Dedifferentiated amniotic fluid mesenchymal stem cell (primary cell): ENCODE data around the gene CEMP1.
"Not testable (repeated sequence)": the region's sequence is repeated elsewhere in the genome, so short reads cannot be mapped to it uniquely, and the experiment has no call there.

Source experiments
- DNase-seq: peaks from one replicate; pipeline ENCODE4 v3.0.0-alpha.2; 2016; ENCODE audit errors: extremely low spot score

Gene CEMP1, protein sequence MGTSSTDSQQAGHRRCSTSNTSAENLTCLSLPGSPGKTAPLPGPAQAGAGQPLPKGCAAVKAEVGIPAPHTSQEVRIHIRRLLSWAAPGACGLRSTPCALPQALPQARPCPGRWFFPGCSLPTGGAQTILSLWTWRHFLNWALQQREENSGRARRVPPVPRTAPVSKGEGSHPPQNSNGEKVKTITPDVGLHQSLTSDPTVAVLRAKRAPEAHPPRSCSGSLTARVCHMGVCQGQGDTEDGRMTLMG

DNA sequence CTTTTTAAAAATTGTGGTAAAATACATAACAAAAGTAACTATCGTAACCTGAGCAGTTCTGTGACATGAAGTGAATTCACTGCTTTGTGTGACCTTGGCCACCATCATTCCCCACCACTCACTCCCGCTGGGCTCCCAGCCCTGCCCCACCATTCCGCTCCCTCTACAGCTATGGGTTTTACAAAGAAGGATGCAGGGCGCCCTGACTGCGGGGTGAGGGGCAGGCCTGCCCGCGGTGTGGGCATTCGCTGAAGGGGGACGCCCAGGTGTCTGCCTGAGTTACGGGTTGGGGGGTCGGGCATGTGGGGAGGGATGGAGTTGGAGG lies at the start of gene CEMP1:
CEMP1 (minus strand) TSS at position 38 of the 325 bp plus-strand sequence. CDS start 335 bp downstream, outside the sequence.
- no peak for DNase-seq

- not testable (repeated sequence) for DNase-seq
Measured at GRCh38 chr16:2580818-2581217, 49.6 kb upstream of the CEMP1 start.

DNA sequence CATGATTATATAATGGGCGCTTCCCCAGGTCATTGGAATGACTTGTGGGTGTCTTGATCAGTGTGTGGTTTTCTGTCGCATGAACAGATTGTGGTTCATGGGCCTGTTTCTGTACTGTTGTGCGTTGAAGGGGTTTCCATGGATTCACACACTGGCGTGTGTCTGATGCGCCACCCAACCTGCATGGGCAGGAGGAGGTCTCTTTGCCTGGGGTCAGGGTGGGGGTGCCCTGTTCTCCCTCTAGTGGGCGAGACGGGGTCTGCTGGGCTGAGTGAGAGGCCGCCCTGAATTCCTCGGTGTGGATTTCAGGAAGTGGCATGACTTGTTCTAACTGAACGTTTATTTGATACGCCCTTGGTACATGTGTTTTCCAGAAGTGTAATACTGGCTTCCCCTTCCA lies 48.9 kb upstream of the CEMP1 start:
- DNase-seq = not testable (repeated sequence)

GRCh38 chr16:2578905-2579304 lies 47.7 kb upstream of the CEMP1 start:
- DNase-seq = not testable (repeated sequence)

- not testable (repeated sequence) for DNase-seq
Measured at GRCh38 chr16:2577044-2577443, 45.8 kb upstream of the CEMP1 start.

DNA sequence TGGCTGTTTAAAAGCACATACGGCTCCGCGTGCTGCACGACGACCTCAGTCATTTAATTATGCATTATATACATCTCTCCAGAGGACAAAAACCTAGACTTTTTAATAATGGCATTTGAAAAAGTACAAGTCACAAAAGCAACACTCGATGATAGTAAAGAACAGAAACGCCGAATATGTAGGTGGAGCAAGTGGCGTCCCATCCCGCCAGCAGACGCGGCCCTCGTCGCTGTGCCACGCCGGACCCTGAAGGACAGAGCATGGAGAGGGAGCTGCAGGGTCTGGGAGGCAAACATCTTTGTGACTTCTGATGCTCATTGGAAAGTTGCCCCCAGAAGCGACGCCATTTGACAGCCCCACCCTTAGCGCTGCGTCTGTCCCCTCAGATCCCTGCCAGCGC lies 44.6 kb upstream of the CEMP1 start:
- DNase-seq = not testable (repeated sequence)

DNA sequence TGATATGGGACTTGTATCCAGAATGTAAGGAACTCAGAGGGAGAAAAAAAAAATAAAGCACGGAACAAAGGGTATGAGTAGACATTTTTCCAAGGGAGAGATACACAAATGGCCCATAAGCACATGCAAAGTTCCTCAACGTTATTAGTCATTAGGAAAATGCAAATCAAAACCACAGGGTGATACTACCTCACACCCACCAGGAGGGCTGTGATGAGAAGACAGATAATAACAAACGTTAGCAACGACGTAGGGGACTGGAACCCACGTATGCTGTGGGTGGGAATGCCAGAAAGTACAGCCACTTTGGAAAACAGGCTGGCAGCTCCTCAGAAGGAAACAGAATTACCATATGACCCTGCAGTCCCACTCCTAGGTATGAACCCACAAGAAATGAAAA lies 41.5 kb upstream of the CEMP1 start:
- not testable (repeated sequence) for DNase-seq

- not testable (repeated sequence) for DNase-seq
Measured at GRCh38 chr16:2568573-2568972, 37.4 kb upstream of the CEMP1 start.

- DNase-seq = not testable (repeated sequence)
Measured at GRCh38 chr16:2567506-2567905, 36.3 kb upstream of the CEMP1 start.

DNA sequence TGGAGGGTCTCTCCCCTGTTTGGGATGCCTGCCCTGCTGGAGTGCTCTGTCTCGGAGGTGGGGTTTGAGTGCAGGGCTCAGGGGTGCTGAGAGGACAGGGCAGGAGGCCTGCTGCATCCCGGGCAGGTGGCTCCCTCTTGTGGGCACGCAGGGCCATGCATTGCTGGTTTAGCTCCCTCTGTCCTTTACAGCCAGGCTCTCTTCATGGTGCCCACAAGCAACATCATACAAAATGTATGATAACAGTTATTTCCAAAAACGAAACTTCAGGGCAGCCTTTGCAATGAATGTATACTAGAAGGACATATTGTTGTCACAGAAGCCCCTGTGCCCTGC lies 29.6 kb upstream of the CEMP1 start:
- DNase-seq = not testable (repeated sequence)

DNA sequence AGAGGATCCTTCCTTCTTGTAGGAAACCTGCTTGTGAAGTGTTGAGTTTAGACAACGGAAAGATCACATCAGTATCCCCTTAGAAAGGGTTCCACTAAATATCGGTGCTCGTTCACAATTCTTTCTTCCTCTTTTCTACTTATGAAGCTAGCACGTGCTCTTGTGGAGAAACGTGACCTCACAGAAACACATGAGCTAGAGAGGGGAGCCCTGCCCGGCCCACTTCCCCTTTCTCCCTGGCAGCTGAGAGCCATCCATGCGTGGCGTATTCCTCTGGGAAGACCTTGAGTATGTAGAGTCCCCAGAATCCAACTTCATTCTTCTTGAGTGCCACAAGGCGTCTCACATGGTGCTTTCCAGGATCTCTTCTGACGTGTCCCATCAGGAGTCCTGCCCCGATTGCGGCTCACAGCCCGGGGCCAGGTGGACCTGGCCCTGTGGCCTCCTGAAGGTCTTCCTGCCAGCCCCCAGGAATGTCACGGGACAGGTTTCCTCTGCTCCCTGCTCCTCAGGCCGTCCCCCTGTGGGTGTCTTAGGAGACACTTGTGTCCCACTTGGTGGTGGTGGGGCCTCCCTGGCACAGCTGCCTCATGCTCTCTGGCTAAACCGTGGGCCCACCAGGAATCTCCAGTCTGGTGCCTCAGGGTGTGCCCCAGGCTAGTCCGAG lies 29.1 kb upstream of the CEMP1 start:
- not testable (repeated sequence) for DNase-seq

GRCh38 chr16:2557150-2557549 lies 25.9 kb upstream of the CEMP1 start:
- DNase-seq = not testable (repeated sequence)

- not testable (repeated sequence) for DNase-seq
Measured at GRCh38 chr16:2554709-2555425, 23.7 kb upstream of the CEMP1 start.

- not testable (repeated sequence) for DNase-seq
Measured at GRCh38 chr16:2551420-2551889, 20.2 kb upstream of the CEMP1 start.

- DNase-seq = not testable (repeated sequence)
Measured at GRCh38 chr16:2550283-2550878, 19.2 kb upstream of the CEMP1 start.

- DNase-seq = not testable (repeated sequence)
Measured at GRCh38 chr16:2543771-2544170, 12.6 kb upstream of the CEMP1 start.

GRCh38 chr16:2541409-2541808 lies 10.2 kb upstream of the CEMP1 start:
- DNase-seq = not testable (repeated sequence)

- not testable (repeated sequence) for DNase-seq
Measured at GRCh38 chr16:2540912-2541311, 9.7 kb upstream of the CEMP1 start.

DNA sequence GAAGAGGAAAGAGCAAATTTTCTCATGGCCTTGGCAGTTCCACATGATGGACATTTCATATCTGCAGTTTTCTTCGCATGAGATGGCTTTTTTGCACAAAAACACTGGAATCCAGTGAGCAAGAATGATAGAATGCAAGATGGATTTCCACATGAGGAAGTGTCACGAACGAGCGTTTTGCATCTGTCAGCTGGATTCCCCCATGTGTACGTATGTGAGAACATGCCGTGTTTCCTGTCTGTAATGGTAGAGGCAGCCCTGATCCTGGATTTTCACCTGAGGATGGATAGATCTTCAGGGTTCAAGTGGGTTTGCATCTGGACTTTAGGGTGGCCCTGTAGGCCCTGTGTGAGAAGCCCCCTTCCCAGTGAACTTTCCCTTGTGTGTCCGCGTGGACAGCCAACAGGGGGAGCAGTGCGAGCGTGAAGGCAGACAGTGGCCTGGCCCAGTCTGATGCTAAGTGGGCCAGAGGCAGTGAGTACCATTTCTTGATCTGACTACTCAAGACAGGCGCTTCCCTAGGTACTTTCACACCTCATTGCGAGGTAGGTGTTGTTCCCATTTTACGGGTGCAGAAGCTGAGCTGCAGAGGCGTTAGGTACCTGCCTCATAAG lies 8.7 kb upstream of the CEMP1 start:
- DNase-seq = not testable (repeated sequence)

GRCh38 chr16:2539192-2539844 lies 8.1 kb upstream of the CEMP1 start:
- not testable (repeated sequence) for DNase-seq
